AG20443 (cell line): ENCODE measurements around the gene PPP3CA.

Experiments used
- DNase-seq: peaks from one replicate; pipeline ENCODE4 v3.0.0; 2012; ENCODE audit warnings: low spot score, mixed read lengths

PPP3CA gene

GRCh38 chr4:101347267-101347556 lies at the start of gene PPP3CA:
Gene PPP3CA (minus strand): TSS chr4:101347526.
- DNase-seq, result no peak

- peak; percentile 33 for DNase-seq
These were observed 45.9 kb upstream of the PPP3CA start for GRCh38 chr4:101393256-101393655.

GRCh38 chr4:101370663-101371210 lies 23.4 kb upstream of the PPP3CA start:
- no peak for DNase-seq

GRCh38 chr4:101367201-101367600 lies 19.9 kb upstream of the PPP3CA start:
- peak; percentile 80 for DNase-seq

GRCh38 chr4:101366331-101366730 lies 19.0 kb upstream of the PPP3CA start:
- peak; percentile 34 for DNase-seq

GRCh38 chr4:101357751-101358150 lies 10.4 kb upstream of the PPP3CA start:
- no peak for DNase-seq

GRCh38 chr4:101356928-101357327 lies 9.6 kb upstream of the PPP3CA start:
- peak; percentile 62 for DNase-seq

GRCh38 chr4:101355767-101356702 lies 8.7 kb upstream of the PPP3CA start:
- peak; percentile 71 for DNase-seq

- DNase-seq, result no peak
These were observed 7.9 kb upstream of the PPP3CA start for GRCh38 chr4:101355246-101355645.

GRCh38 chr4:101349801-101350064 lies 2.4 kb upstream of the PPP3CA start:
- no peak for DNase-seq

GRCh38 chr4:101348995-101349800 lies 1.9 kb upstream of the PPP3CA start:
- no peak for DNase-seq

- DNase-seq, result no peak
These were observed 1.1 kb upstream of the PPP3CA start for GRCh38 chr4:101348367-101348827.

GRCh38 chr4:101347557-101348366 lies 436 bp upstream of the PPP3CA start:
- peak; percentile 99 for DNase-seq

GRCh38 chr4:101346351-101347266 lies 717 bp downstream of the PPP3CA start:
- peak; percentile 52 for DNase-seq

- peak; percentile 70 for DNase-seq
These were observed 1.6 kb downstream of the PPP3CA start for GRCh38 chr4:101345596-101346350.

- DNase-seq, result peak; percentile 22
These were observed 2.1 kb downstream of the PPP3CA start for GRCh38 chr4:101345271-101345595.

GRCh38 chr4:101339332-101339731 lies 8.0 kb downstream of the PPP3CA start:
- no peak for DNase-seq

- peak; percentile 49 for DNase-seq
These were observed 9.6 kb downstream of the PPP3CA start for GRCh38 chr4:101337688-101338087.

GRCh38 chr4:101334963-101335572 lies 12.3 kb downstream of the PPP3CA start:
- DNase-seq, result no peak

GRCh38 chr4:101332424-101332823 lies 14.9 kb downstream of the PPP3CA start:
- no peak for DNase-seq
